NOMO-1 (cell line): ENCODE results near the gene KRT17.
"Not testable (repeated sequence)": the region's sequence is repeated elsewhere in the genome, so short reads cannot be mapped to it uniquely, and the experiment has no call there.

Source experiments
- DNase-seq, 2 experiments: peaks; one replicate each; lab custom pipeline; 2025; ENCODE audit not compliant: unreplicated experiment in 2 of 2; lab: John Stamatoyannopoulos, UW

Gene KRT17

GRCh38 chr17:41635121-41636097 is 11.0 kb upstream of the KRT17 start:
- no peak for DNase-seq

- no peak for DNase-seq
These were observed 10.3 kb upstream of the KRT17 start for GRCh38 chr17:41634639-41635038.

- DNase-seq: no peak
These were observed 9.3 kb upstream of the KRT17 start for GRCh38 chr17:41633556-41634199.

GRCh38 chr17:41632482-41633105 is 8.2 kb upstream of the KRT17 start:
- DNase-seq: no peak

GRCh38 chr17:41631898-41632285 is 7.5 kb upstream of the KRT17 start:
- no peak for DNase-seq

- DNase-seq: no peak
These were observed 6.9 kb upstream of the KRT17 start for GRCh38 chr17:41631025-41631897.

- DNase-seq: no peak
These were observed 5.7 kb upstream of the KRT17 start for GRCh38 chr17:41629826-41630670.

GRCh38 chr17:41629316-41629715 is 4.9 kb upstream of the KRT17 start:
- DNase-seq: no peak

GRCh38 chr17:41628621-41629255 is 4.4 kb upstream of the KRT17 start:
- DNase-seq: not testable (repeated sequence)

GRCh38 chr17:41628073-41628370 is 3.6 kb upstream of the KRT17 start:
- DNase-seq: not testable (repeated sequence)

- no peak for DNase-seq
These were observed 3.1 kb upstream of the KRT17 start for GRCh38 chr17:41627316-41628072.

- DNase-seq: not testable (repeated sequence)
These were observed 2.5 kb upstream of the KRT17 start for GRCh38 chr17:41626914-41627295.

- not testable (repeated sequence) for DNase-seq
These were observed 1.9 kb upstream of the KRT17 start for GRCh38 chr17:41626028-41626913.

GRCh38 chr17:41625602-41626001 is 1.2 kb upstream of the KRT17 start:
- no peak for DNase-seq

- not testable (repeated sequence) for DNase-seq
These were observed 1.1 kb downstream of the KRT17 start for GRCh38 chr17:41623184-41623861.

- not testable (repeated sequence) for DNase-seq
These were observed 1.8 kb downstream of the KRT17 start for GRCh38 chr17:41622340-41623183.
